ENCODE data around the gene KIF22.
"Not testable (repeated sequence)": the region's sequence is repeated elsewhere in the genome, so short reads cannot be mapped to it uniquely, and the experiment has no call there.

The KIF22 gene

DNA sequence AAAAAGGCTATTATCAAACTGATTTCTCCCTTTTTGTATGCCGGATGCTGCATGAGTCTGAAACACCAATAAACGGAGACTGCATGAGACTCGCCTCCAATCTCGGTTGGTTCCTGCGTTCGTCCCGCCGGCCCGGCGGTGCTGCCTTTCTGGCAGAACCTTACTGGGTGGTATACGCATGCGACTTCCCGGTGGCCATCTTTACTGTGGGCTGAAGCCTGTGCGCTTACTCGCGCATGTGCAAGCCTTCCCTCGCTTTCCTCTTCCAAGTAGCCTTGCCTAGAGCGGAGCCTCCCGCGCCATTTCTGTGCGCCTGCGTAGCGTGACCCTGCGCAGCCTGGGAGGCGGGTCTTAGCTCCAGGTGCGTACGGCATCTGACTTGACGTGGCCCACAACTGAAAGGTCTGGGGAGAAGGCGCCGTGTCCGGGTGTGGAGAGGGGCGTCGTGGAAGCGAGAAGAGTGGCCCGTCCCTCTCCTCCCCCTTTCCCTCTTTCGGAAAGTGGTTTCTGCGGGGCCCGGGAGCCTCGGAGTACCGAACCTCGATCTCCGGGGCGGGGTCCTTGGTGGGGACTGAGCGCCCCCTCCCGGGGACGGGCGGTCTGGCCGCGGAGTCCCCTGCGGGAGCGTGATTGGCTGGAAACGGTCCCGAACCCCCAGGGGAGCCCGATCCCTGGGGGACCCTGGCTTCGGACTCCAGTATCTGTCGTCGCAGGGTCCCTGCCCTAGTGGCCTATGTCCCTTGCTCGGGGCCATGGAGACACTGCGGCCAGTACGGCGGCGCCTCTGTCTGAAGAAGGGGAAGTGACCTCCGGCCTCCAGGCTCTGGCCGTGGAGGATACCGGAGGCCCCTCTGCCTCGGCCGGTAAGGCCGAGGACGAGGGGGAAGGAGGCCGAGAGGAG lies 25.5 kb downstream of the KIF22 start, which contains the start of gene PAGR1:
Gene PAGR1, plus strand, starts transcription at position 360 of the 901 bp plus-strand sequence. Its CDS starts 374 bp downstream, at position 734.
- peak; percentile 92 to 95 (median 94) for DNase-seq

DNA sequence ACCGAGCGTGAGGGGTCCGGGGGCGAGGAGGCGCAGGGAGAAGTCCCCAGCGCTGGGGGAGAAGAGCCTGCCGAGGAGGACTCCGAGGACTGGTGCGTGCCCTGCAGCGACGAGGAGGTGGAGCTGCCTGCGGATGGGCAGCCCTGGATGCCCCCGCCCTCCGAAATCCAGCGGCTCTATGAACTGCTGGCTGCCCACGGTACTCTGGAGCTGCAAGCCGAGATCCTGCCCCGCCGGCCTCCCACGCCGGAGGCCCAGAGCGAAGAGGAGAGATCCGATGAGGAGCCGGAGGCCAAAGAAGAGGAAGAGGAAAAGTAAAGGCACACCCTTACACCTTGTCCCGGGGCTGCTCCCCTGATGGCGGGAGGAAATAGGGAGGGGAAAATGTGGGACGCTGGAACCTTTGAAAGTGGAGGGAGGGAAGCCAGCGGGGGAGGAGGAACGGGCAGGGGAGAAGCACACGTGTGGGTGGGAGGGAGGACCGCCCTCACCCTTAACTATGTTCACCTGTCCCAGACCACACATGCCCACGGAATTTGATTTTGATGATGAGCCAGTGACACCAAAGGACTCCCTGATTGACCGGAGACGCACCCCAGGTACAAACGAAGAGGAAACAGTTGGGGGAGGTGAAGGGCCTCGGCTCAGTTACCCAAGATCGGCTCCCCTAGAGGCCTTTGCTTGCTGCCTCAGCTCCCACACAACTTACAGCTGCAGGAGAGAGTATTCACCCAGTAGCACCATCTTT lies 26.3 kb downstream of the KIF22 start:
- peak in 1 of 4 experiments; percentile 24 for DNase-seq

DNA sequence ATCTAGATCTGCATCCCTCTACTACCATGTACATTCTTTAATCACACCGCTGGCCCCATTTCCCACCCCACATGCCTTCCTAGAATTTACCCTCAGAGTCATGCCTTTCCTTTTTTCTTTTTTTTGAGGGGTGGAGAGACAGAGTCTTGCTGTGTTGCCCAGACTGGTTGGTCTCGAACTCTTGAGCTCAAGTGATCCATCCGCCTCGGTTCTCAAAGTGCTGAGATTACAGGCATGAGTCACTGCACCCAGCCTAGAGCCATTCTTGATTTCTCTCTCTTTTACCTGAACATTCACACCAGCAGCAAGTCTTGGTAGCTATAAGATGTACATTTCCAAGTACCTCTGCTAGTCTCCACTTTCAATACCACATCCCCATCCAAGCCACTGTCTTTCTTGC lies 27.5 kb downstream of the KIF22 start:
- no peak for DNase-seq

DNA sequence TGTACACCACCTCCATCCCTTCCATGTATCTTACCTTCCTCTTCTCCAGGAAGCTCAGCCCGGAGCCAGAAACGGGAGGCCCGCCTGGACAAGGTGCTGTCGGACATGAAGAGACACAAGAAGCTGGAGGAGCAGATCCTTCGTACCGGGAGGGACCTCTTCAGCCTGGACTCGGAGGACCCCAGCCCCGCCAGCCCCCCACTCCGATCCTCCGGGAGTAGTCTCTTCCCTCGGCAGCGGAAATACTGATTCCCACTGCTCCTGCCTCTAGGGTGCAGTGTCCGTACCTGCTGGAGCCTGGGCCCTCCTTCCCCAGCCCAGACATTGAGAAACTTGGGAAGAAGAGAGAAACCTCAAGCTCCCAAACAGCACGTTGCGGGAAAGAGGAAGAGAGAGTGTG lies 29.0 kb downstream of the KIF22 start:
- no peak for DNase-seq

DNA sequence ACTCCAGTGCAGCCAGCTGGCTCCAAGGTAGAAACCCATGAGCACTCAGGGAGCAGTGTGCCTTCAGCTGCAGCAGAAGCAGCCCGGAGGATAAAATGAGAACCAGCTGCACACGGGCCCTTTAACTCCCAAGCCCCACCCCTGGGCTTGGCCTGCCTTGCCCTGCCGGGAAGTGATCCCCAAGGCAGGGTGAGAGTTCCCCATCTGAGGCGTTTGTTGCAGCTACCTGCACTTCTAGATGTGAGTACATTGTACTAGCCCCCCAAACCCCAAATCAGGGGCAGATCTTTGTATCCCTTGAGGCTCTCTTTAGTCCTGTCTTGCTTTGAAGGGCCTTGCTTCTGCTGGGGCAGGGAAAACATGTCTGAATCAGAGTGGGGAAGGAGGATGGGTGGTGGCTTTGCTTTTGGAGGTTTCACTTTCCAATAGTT lies 29.7 kb downstream of the KIF22 start, which contains the start of gene MVP:
Gene MVP, plus strand, starts transcription at position 192 of the 431 bp plus-strand sequence. CDS start 10,088 bp downstream, outside the sequence.
- DNase-seq: peak in 1 of 4 experiments; percentile 37

DNA sequence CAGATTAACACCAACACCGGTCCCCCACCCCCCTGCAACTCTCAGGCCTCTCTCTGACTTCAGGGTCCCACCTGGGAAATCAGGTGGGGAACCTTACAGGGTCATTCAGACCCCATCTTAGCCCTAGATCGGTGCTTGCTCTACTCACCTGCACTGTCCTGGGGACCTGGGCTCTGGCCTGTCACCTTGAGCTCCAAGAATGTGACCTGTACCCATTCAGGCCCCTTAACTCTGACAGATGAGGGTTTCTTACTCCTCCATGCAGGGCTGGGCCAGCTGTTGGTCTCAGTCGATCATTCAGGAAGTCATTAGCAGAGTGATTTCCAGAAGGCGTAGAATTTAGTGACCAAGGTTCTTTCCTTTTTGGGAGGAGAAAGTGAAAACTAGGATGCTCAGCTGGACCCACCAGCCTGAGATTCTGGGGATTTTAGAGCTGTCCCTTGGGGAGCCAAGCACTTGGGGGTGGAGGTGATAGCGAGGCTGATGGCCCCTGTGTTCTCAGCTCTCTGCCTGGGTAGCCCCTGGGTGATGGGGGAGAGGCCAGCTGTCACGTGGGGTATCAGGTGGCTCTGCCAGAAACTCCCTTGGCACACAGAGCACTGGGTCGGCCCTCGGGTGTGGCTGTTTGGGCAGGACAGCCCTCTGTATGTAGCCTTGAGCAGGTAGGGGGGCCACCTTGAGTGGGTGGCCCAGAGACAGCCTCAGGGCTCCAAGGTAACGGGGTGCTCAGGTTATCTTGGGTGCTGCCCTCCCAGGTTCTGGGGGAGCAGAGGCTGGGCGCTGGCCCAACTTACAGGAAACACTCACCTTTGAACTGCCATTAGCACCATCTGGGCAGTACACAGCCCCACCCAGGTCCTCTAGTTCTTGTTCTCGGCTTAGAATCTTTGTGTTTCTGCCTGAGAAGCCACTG lies 30.4 kb downstream of the KIF22 start:
- peak in 1 of 4 experiments; percentile 22 for DNase-seq

DNA sequence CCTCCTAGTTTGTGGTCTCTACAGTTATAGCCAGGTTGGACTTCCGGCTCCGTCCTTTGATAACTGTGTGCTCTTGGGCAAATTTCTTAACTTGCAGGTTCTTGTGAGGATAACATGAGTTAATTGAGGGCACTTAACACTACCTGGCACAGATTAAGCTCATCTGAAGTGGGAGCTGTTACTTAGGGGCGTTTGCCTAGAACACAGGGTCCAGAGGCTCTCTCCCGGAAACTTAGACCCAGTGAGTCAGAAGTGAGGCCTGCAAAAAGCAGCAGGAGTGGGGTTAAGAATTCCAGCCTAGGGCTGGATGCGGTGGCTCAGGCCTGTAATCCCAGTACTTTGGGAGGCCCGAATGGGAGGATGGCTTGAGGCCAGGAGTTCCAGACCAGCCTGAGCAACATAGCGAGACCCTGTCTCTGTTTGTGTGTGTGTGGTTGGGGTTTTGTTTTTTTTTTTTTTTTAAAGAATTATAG lies 31.1 kb downstream of the KIF22 start:
- DNase-seq: no peak

DNA sequence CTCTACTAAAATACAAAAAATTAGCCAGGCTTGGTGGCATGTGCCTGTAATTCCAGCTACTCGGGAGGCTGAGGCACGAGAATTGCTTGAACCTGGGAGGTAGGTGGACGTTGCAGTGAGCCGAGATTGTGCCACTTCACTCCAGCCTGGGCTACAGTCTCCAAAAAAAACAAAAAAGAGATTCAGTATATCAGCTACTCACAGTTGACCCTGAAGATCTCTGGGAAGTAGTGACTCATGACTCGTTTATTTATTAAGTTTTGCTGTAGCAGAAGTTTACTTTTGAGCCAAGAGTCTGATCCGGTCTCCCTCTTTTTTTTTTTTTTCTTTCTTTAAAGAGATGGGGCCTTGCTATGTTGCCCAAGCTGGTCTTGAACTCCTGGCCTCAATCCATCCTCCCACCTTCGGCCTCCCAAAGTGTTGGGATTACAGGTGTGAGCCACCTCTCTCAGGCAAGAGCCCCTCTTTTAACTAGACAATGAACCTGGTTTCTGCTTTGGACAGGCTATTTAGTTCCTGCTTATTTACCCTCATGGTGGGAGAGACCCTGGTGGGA lies 34.1 kb downstream of the KIF22 start:
- DNase-seq: no peak

DNA sequence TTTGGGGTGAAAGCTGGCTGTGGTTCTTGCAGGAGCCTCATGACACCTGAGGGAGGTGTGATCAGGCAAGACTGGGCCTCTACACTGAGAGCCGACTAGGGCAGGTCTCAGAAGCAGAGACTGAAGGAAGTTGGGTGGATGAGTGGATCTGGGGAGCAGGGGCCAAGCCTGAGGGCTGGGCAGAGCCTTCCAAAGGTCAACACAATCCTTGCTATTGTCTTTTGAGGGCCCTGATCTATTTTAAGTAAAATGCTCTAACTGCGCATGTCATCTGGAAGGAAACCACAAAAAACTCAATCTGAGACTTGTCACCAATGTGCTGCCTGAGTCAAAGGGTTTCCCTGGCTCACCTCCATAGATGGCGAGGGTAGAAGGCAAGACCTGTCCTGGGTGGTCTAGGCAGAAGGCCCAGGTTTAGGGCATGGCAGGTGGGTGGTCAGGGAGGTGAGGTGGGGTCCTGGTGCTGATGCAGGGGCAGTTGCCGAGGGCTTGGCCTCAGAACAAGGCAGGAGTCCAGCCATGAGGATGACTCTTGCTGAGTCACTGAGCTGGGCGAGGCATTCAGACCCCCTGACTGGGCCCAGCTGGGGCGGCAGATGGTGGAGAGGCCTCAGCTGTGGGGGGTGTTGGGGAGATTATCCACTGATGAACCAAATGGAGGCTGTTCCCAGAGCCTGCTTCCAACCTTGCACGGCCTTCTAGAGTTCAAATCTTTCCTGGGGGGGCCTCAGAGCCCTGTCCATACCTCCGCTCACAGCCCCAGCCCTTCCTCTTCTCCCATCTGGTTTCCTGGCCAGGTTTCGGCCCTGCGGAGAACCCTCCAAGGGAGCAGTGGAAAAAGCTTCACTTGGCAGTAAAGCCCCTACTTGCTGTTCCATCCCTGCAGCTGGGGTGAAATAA lies 34.8 kb downstream of the KIF22 start:
- DNase-seq: no peak

DNA sequence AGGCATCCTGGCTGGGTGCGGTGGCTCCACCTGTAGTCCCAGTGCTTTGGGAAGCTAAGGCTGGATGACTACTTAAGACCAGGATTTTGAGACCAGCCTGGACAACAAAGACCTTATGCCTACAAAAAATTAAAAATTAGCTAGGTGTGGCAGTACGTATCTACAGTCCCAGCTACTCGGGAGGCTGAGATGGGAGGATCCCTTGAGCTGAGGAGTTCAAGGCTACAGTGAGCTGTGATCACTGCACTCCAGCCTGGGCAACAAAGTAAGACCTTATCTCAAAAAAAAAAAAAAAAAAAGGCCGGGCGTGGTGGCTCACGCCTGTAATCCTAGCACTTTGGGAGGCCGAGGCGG lies 35.8 kb downstream of the KIF22 start:
- DNase-seq: no peak

DNA sequence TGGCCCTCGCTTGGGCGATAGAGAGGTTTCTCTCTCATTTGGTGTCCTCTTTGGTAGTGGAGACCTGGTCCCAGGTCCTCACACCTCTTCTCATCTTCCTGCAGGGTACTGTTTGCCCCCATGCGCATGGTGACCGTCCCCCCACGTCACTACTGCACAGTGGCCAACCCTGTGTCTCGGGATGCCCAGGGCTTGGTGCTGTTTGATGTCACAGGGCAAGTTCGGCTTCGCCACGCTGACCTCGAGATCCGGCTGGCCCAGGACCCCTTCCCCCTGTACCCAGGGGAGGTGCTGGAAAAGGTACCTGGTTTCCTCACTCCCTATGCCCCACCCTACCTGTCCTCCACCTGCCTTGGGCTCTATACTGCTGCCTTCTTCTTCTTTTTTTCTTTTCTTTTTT lies 40.2 kb downstream of the KIF22 start:
- DNase-seq: no peak

DNA sequence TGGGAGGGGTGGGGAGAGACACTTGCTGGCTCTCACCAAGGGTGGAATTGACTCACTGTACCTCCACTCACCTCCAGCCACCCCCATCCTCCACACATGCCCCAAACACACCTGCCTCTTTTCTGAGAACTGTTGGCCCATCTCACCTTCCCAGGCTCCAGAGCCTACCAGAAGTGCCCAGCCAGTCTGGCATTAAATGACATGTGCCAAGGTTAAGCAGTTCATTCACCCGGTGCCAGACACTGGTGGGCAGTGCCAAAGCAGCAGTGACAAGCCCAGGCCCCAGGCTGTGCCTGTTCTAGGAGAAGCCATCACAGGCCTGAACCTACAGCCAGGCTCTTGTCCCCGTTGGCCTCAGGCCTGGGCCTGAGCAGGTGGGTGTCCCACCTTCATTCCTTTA lies 40.9 kb downstream of the KIF22 start:
- DNase-seq: no peak

DNA sequence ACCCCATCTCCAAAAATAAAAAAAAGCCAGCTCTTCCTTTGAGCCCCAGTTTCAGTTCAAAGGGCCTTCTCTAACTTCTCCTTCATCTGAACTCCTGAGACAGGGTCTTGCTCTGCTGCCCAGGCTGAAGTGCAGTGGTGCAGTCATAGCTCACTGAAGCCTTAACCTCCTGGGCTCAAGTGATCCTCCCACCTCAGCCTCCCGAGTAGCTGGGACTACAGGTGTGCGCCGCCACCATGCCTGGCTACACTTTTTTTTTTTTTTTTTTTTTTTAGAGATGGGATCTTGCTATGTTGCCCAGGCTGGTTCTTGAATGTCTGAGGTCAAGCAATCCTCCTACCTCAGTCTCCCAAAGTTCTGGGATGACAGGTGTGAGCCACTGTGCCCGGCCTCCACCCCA lies 42.7 kb downstream of the KIF22 start:
- DNase-seq: not testable (repeated sequence)

DNA sequence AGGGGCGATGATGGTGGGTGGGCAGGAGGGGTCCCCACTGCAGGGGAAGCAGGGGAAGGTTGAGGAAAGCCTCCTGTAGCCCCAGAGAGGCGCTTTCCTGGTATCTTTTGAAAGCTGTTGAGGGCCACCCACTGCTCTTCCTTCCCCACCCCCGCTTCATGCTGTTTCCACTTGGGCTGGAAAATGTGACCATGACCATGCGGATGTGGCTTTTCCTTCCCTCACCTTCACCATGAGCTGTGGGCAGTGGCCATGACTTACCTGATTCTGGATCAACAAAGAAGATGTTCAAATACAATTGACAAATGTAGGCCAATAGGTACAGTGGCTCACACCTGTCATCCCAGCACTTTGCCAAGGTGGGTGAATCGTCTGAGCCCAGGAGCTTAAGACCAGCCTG lies 43.5 kb downstream of the KIF22 start:
- no peak for DNase-seq

DNA sequence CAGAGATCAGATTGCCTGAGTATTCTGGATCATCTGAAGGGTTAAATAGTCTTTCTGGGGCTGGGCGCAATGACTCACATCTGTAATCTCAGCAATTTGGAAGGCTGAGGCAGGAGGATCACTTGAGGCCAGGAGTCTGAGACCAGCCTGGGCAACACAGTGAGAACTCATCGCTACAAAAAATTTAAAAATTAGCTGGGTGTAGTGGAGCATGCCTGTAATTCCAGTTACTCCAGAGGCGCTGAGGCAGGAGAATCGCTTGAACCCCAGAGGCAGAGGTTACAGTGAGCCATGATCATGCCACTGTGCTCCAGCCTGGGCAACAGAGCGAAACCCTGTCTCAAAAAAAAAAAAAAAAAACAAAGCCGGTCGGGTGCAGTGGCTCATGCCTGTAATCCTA lies 45.4 kb downstream of the KIF22 start:
- DNase-seq: no peak

DNA sequence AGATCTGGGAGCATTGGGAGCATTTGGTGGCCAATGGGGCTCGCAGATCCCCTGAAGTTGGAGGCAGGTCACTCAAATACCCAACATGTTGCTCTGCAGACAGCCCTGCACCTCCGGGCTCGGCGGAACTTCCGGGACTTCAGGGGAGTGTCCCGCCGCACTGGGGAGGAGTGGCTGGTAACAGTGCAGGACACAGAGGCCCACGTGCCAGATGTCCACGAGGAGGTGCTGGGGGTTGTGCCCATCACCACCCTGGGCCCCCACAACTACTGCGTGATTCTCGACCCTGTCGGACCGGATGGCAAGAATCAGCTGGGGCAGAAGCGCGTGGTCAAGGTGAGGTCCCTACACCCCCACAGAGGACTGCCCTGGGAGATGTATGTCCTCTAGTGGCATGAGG lies 46.1 kb downstream of the KIF22 start:
- DNase-seq: no peak

DNA sequence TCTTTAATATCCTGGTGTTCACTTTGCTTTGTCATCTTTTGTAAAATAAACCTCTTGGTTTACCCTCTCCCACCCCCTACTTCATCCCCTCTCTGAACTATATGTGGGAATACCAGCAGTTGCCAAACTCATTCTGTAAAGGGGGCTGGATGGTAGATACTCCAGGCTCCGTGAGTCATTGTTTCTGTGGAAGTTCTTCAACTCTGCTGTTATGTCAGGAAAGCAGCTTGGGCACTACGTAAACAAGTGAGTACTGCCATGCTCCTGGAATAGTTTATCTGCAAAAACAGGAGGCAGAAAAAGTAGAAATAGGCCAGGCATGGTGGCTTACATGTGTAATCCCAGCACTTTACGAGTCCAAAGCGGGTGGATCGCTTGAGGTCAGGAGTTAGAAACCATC lies 47.3 kb downstream of the KIF22 start:
- no peak for DNase-seq

DNA sequence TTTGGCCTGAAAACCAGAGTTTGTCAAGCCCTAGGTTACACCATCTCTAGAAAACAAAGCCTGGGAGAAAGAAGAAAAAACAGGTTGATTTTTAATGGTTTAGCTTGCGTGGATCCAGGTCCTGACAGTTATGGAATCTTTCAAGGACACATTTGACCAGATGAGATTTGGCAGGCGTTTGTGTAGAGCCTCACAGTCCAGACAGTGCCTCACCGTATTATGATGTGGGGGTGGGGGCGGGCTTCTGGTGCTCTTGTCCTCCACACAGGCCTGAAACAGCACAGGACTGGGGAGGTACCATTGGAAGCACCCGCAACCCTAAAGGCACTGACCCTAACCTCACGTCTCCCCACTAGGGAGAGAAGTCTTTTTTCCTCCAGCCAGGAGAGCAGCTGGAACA lies 49.3 kb downstream of the KIF22 start:
- DNase-seq: no peak

DNA sequence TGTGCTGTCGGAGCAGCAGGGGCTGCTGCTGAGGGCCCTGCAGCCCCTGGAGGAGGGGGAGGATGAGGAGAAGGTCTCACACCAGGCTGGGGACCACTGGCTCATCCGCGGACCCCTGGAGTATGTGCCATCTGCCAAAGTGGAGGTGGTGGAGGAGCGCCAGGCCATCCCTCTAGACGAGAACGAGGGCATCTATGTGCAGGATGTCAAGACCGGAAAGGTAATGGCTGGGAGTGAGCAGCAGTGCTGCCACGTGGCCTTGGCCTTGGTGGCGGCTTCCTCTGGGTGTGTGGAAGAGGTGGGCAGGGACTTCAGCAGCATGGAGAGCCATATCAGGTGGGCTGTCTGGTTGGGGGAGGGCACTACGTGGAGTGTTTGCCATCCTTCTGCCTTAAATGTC lies 49.7 kb downstream of the KIF22 start:
- no peak for DNase-seq

DNA sequence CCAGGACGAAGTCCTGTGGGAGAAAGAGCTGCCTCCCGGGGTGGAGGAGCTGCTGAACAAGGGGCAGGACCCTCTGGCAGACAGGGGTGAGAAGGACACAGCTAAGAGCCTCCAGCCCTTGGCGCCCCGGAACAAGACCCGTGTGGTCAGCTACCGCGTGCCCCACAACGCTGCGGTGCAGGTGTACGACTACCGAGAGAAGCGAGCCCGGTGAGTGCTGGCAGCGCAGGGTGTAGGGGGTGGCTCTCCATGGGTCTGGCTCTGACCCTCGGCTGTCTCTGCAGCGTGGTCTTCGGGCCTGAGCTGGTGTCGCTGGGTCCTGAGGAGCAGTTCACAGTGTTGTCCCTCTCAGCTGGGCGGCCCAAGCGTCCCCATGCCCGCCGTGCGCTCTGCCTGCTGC lies 51.1 kb downstream of the KIF22 start:
- no peak for DNase-seq

DNA sequence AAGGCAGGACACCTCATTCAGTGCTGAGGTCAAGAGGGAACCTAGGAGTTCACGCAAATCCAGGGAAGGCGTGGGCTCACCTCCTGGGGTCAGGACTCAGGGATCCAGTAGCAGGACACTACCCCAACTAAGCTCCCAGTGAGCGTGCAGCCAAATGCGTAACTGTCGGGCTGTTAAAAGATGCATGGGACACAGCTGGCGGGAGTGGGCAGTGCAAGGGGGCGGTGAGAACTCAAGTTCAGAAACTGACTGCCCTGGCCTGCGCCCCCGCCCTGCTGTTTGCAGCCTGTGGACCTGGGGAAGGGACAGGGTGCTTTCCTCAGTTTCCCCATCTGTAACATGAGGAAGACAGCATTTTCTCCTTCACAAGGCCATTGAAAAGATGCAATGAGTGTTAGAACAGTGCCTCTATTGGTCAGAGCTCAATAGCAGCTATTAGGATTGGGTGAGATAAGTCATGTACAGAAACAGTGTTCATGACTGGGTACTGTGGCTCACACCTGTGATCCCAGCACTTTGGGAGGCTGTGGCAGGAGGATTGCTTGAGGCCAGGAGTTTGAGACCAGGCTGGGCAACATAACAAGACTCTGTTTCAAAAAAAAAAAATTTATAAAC lies 52.3 kb downstream of the KIF22 start:
- no peak for DNase-seq

Data from activated CD4-positive, CD25-positive, alpha-beta regulatory T cell (primary cell).